Uterus (tissue), 4 donors: ENCODE measurements around the gene NLRP6. TPM values are rescaled to one million over a fixed set of nuclear protein-coding genes. Genes with fewer than 3 reads are reported as not detected.

ENCODE experiments used
- DNase-seq, 2 donors: peaks; one replicate each; pipeline ENCODE4 v3.0.0-alpha.2; 2019 to 2020
- H3K27ac ChIP-seq, 2 donors: fragments of 200-600 bp; sonication (generic); 1 replicate in 1 of 2; 2 replicates in 1 of 2; pipeline ENCODE4 v1.5.1; 2016 to 2018
- H3K27me3 ChIP-seq, 2 donors: fragments of 200-600 bp; sonication (generic); one replicate each; pipeline ENCODE4 v1.5.1; 2018 to 2019; ENCODE audit warnings: control low read depth in 1 of 2
- H3K36me3 ChIP-seq, 2 donors: fragments of 200-600 bp; sonication (generic); one replicate each; pipeline ENCODE4 v1.5.1; 2019; ENCODE audit warnings: control low read depth in 1 of 2
- H3K4me1 ChIP-seq, 2 donors: fragments of 200-600 bp; sonication (generic); one replicate each; pipeline ENCODE4 v1.5.1; 2018 to 2019; ENCODE audit warnings: control low read depth in 1 of 2
- H3K4me3 ChIP-seq, 2 donors: fragments of 200-600 bp; sonication (generic); 1 replicate in 1 of 2; 2 replicates in 1 of 2; pipeline ENCODE4 v1.5.1; 2018 to 2019; ENCODE audit warnings: mild to moderate bottlenecking in 1 of 2
- H3K9me3 ChIP-seq, 2 donors: fragments of 200-600 bp; sonication (generic); one replicate each; pipeline ENCODE4 v1.5.1; 2019; ENCODE audit warnings: control low read depth in 1 of 2
- CTCF ChIP-seq, 4 experiments: fragments of 200-600 bp in 2 of 4; fragments of 450-650 bp in 2 of 4; sonication (generic) in 2 of 4; IDR thresholded peaks; one replicate each; pipeline ENCODE4 v1.5.1; 2016 to 2019; ENCODE audit warnings: antibody characterized with exemption in 4 of 4, mild to moderate bottlenecking in 2 of 4, moderate library complexity in 1 of 4
- POLR2A ChIP-seq, 2 donors: fragments of 450-650 bp; IDR thresholded peaks; one replicate each; pipeline ENCODE4 v1.6.1; 2016; ENCODE audit warnings: antibody characterized with exemption in 2 of 2, mild to moderate bottlenecking in 1 of 2, moderate library complexity in 1 of 2
- intact Hi-C: fragments of 100-400 bp; cut with DNase I; formaldehyde crosslinking; loops from one replicate; pipeline ENCODE4 v1.15.1; 2023; ENCODE audit warnings: low total_unique reads
- total RNA-seq, 4 donors: library from RNA; depleted of rRNA in 3 of 4; stranded (reverse); fragments of >200 nt in 3 of 4; gene quantifications; one replicate each; pipeline versions ENCODE4 v1.1.0 to v1.2.4, GENCODE V29; 2014 to 2023
- donor health status: DM: yes; HTN: yes; CAD: no.

NLRP6 gene
- total RNA-seq, result under 1 TPM in 2 of 4 donors, not detected in 2; 0.30 to 0.51 TPM

- intact Hi-C loops, result no loop called here
- peaks cover 0 to 5% of the 10 kb centered on the region in 2 donors for H3K9me3 ChIP-seq
- peak in 1 of 2 donors; percentile 12 for DNase-seq
- no peaks in the 10 kb centered on the region for H3K36me3 ChIP-seq
- peaks cover 0 to 7% of the 10 kb centered on the region in 2 donors for H3K4me1 ChIP-seq
- H3K27ac ChIP-seq, result no peak within 1 kb of the TSS
- no peak for TF ChIP-seq CTCF (IDR thresholded peaks at IDR 0.05)
- no peak for TF ChIP-seq POLR2A (IDR thresholded peaks at IDR 0.05)
- H3K27me3 ChIP-seq, result peaks cover 29 to 32% of the 10 kb centered on the region in 2 donors
- H3K4me3 ChIP-seq, result no peak within 1 kb of the TSS
These were observed at the start of gene NLRP6 for GRCh38 chr11:278001-278951. TSS of gene NLRP6 (plus strand) at chr11:278407. CDS start at chr11:278570, 163 bp downstream.

GRCh38 chr11:230431-230830 is 47.8 kb upstream of the NLRP6 start:
- intact Hi-C loops, result no loop called here
- H3K36me3 ChIP-seq, result no peaks in the 10 kb centered on the region
- H3K9me3 ChIP-seq, result no peaks in the 10 kb centered on the region
- no peak overlapping the region for H3K4me3 ChIP-seq
- no peak for TF ChIP-seq POLR2A (IDR thresholded peaks at IDR 0.05)
- no peaks in the 10 kb centered on the region for H3K27me3 ChIP-seq
- no peak for DNase-seq
- H3K4me1 ChIP-seq, result peaks cover 3% of the 10 kb centered on the region in 2 donors
- no peak overlapping the region for H3K27ac ChIP-seq

GRCh38 chr11:232783-233565 is 45.2 kb upstream of the NLRP6 start:
- Histone ChIP-seq H3K36me3 (no peaks in the 10 kb centered on the region), H3K27ac (no peak overlapping the region), H3K27me3 (no peaks in the 10 kb centered on the region), H3K4me1 (peaks cover 10% of the 10 kb centered on the region in 2 donors), H3K4me3 (no peak overlapping the region), H3K9me3 (no peaks in the 10 kb centered on the region)
- TF ChIP-seq POLR2A (IDR thresholded peaks at IDR 0.05), result no peak
- TF ChIP-seq CTCF (IDR thresholded peaks at IDR 0.05), result no peak
- intact Hi-C loops, result no loop called here
- DNase-seq, result no peak

GRCh38 chr11:235180-235579 is 43.0 kb upstream of the NLRP6 start:
- Histone ChIP-seq H3K4me1 (peaks cover 11 to 15% of the 10 kb centered on the region in 2 donors), H3K36me3 (no peaks in the 10 kb centered on the region), H3K9me3 (no peaks in the 10 kb centered on the region), H3K27me3 (no peaks in the 10 kb centered on the region), H3K4me3 (peak overlapping the region; percentile 76 to 94), H3K27ac (peak overlapping the region; percentile 90 to 92)
- TF ChIP-seq CTCF (IDR thresholded peaks at IDR 0.05) (no peak), POLR2A (IDR thresholded peaks at IDR 0.05) (no peak)
- intact Hi-C loops, result no loop called here
- no peak for DNase-seq

GRCh38 chr11:235609-235996 is 42.6 kb upstream of the NLRP6 start:
- peak overlapping the region; percentile 90 to 92 for H3K27ac ChIP-seq
- no peaks in the 10 kb centered on the region for H3K27me3 ChIP-seq
- peaks cover 11 to 15% of the 10 kb centered on the region in 2 donors for H3K4me1 ChIP-seq
- intact Hi-C loops, result no loop called here
- peak overlapping the region; percentile 76 to 94 for H3K4me3 ChIP-seq
- DNase-seq, result no peak
- no peaks in the 10 kb centered on the region for H3K36me3 ChIP-seq
- TF ChIP-seq CTCF (IDR thresholded peaks at IDR 0.05) (no peak), POLR2A (IDR thresholded peaks at IDR 0.05) (no peak)
- H3K9me3 ChIP-seq, result no peaks in the 10 kb centered on the region
